HCT116 (cell line): ENCODE results near the gene ARHGAP45. TPM values are rescaled to one million over a fixed set of nuclear protein-coding genes. Genes with fewer than 3 reads are reported as not detected.
"Not testable (repeated sequence)": the region's sequence is repeated elsewhere in the genome, so short reads cannot be mapped to it uniquely, and the experiment has no call there.

Source experiments
- ATAC-seq: fragments of 200-7000 bp; cut with Tn5 transposase; 2 replicates; pipeline ENCODE4 v1.9.1; 2020; ENCODE audit warnings: mild to moderate bottlenecking, moderate library complexity
- BruUV-seq: library from RNA; stranded (reverse); fragments of 400-500 nt; replicated peaks from 2 replicates; lab custom pipeline; 2021; lab: Mats Ljungman, UMichigan
- CTCF ChIA-PET: fragments of 300-600 bp; sonication (Branson Sonifier 250); formaldehyde crosslinking; loops from one replicate; lab custom pipeline; 2021; ENCODE audit warnings: antibody characterized with exemption; lab: Charles Lee
- POLR2A ChIA-PET: fragments of 300-600, 350-600 bp; sonication (Branson Sonifier 250); formaldehyde crosslinking; loops from one replicate; lab custom pipeline; 2021; ENCODE audit warnings: antibody characterized with exemption; lab: Charles Lee
- RAD21 ChIA-PET, 2 experiments: fragments of 300-600 bp; sonication (Branson Sonifier 250); formaldehyde crosslinking; loops; one replicate each; lab custom pipeline; 2023; ENCODE audit warnings: low total read pairs in 2 of 2; ENCODE audit not compliant: uncharacterized antibody in 2 of 2, unreplicated experiment in 2 of 2, low non-redundant PET in 1 of 2; lab: Charles Lee
- DNase-seq: peaks from one replicate; pipeline ENCODE4 v3.0.0-alpha.2; 2010; ENCODE audit warnings: low read depth, low spot score
- H2AFZ ChIP-seq: fragments of 200-600 bp; shearing (Covaris generic), sonication (generic); 2 replicates; pipeline ENCODE4 v1.6.1; 2017; ENCODE audit warnings: low read depth, mixed run types, mixed read lengths, antibody characterized with exemption, low read length; ENCODE audit not compliant: poor library complexity, severe bottlenecking
- H3K27ac ChIP-seq: 2 replicates; pipeline ENCODE4 v1.5.1; 2012; ENCODE audit warnings: low read depth, low read length
- H3K27me3 ChIP-seq: fragments of 200-600 bp; sonication (generic); 2 replicates; pipeline ENCODE4 v1.6.1; 2016; ENCODE audit warnings: mixed run types, low read length, mixed read lengths; ENCODE audit not compliant: insufficient read depth
- H3K36me3 ChIP-seq, 2 experiments: fragments of 200-500 bp in 1 of 2; fragments of 200-600 bp in 1 of 2; sonication (Bioruptor generic) in 1 of 2; sonication (generic) in 1 of 2; 2 replicates each; pipeline versions ENCODE4 v1.5.1 to v1.6.1; 2014 to 2016; ENCODE audit warnings: low read length in 2 of 2, inconsistent platforms in 1 of 2, mixed read lengths in 1 of 2, mixed run types in 1 of 2; ENCODE audit not compliant: insufficient read depth in 2 of 2, control insufficient read depth in 1 of 2
- H3K4me1 ChIP-seq, 2 experiments: fragments of 200-600 bp in 1 of 2; sonication (generic) in 1 of 2; 2 replicates each; pipeline versions ENCODE4 v1.5.1 to v1.6.1; 2012 to 2017; ENCODE audit warnings: low read length in 2 of 2, inconsistent platforms in 1 of 2, mild to moderate bottlenecking in 1 of 2, mixed read lengths in 1 of 2, mixed run types in 1 of 2, moderate library complexity in 1 of 2; ENCODE audit not compliant: insufficient read depth in 2 of 2, control insufficient read depth in 1 of 2
- H3K4me2 ChIP-seq: fragments of 200-600 bp; sonication (generic); 2 replicates; pipeline ENCODE4 v1.6.1; 2017; ENCODE audit warnings: mixed run types, low read length, mixed read lengths
- H3K4me3 ChIP-seq, 2 experiments: fragments of 200-600 bp in 1 of 2; sonication (generic) in 1 of 2; replicated peaks in 1 of 2; 2 replicates each; pipeline ENCODE4 v1.5.1; 2011 to 2016; ENCODE audit warnings: low read length in 2 of 2, control low read depth in 1 of 2, low read depth in 1 of 2, mild to moderate bottlenecking in 1 of 2, mixed read lengths in 1 of 2, mixed run types in 1 of 2
- H3K79me2 ChIP-seq: fragments of 200-600 bp; sonication (generic); 2 replicates; pipeline ENCODE4 v1.6.1; 2017; ENCODE audit warnings: mild to moderate bottlenecking, mixed run types, low read length, moderate library complexity, mixed read lengths; ENCODE audit not compliant: insufficient read depth
- H3K9ac ChIP-seq: fragments of 200-600 bp; sonication (generic); 2 replicates; pipeline ENCODE4 v1.6.1; 2016; ENCODE audit warnings: low read length, mixed read lengths
- H3K9me2 ChIP-seq: fragments of 200-600 bp; sonication (generic), shearing (Covaris generic); 2 replicates; pipeline ENCODE4 v1.6.1; 2017; ENCODE audit warnings: mixed run types, mild to moderate bottlenecking, moderate library complexity; ENCODE audit not compliant: insufficient read depth
- H3K9me3 ChIP-seq, 2 experiments: fragments of 200-500 bp in 1 of 2; fragments of 200-600 bp in 1 of 2; sonication (Bioruptor generic) in 1 of 2; sonication (generic) in 1 of 2; 2 replicates each; pipeline ENCODE4 v1.6.1; 2014 to 2017; ENCODE audit warnings: low read length in 2 of 2, mixed read lengths in 2 of 2, inconsistent platforms in 1 of 2, low read depth in 1 of 2, mild to moderate bottlenecking in 1 of 2, mixed run types in 1 of 2, moderate library complexity in 1 of 2; ENCODE audit not compliant: control insufficient read depth in 1 of 2, insufficient read depth in 1 of 2
- H4K20me1 ChIP-seq: fragments of 200-600 bp; sonication (generic), shearing (Covaris generic); 2 replicates; pipeline ENCODE4 v1.6.1; 2017; ENCODE audit warnings: mixed run types, mild to moderate bottlenecking, moderate library complexity; ENCODE audit not compliant: insufficient read depth
- EZH2phosphoT487 ChIP-seq: fragments of 200-600 bp; IDR thresholded peaks from 2 replicates; pipeline ENCODE4 v1.6.1; 2018; ENCODE audit warnings: antibody characterized with exemption, borderline replicate concordance
- SRF ChIP-seq: IDR thresholded peaks from 2 replicates; pipeline ENCODE4 v1.6.1; 2012; ENCODE audit warnings: low read depth
- intact Hi-C: fragments of 100-400 bp; cut with micrococcal nuclease; formaldehyde crosslinking; loops from 2 replicates; pipeline ENCODE4 v1.10.0; 2022
- total RNA-seq: library from RNA; stranded (reverse); gene quantifications from one replicate; pipeline ENCODE4 v1.2.1, GENCODE V29; 2021; ENCODE audit not compliant: unreplicated experiment

The ARHGAP45 gene
- total RNA-seq, 1 experiment from 2014 or later: 30.4 TPM

- H3K4me3 ChIP-seq, POLR2A ChIA-PET, H3K9ac ChIP-seq, DNase-seq, BruUV-seq, H4K20me1 ChIP-seq, H3K4me2 ChIP-seq, H3K27ac ChIP-seq, CTCF ChIA-PET, RAD21 ChIA-PET, H3K9me2 ChIP-seq, H2AFZ ChIP-seq, H3K27me3 ChIP-seq, ATAC-seq, H3K9me3 ChIP-seq, H3K79me2 ChIP-seq: not testable (repeated sequence)
- intact Hi-C loops: loop anchor here (5.0 kb wide), 1 partner anchor 78 kb away; no protein-coding TSS in a partner anchor
- Histone ChIP-seq H3K4me1 (peaks cover 16 to 25% of the 10 kb centered on the region in 2 experiments), H3K36me3 (peaks cover 1 to 13% of the 10 kb centered on the region in 2 experiments; a peak in 3 of 4 replicates)
These were observed 47.8 kb downstream of the ARHGAP45 start for GRCh38 chr19:1114728-1115127.

- Histone ChIP-seq H2AFZ (no peak overlapping the region), H3K4me2 (no peak overlapping the region), H4K20me1 (no peaks in the 10 kb centered on the region), H3K9me3 (no peaks in the 10 kb centered on the region), H3K4me1 (peaks cover 16 to 25% of the 10 kb centered on the region in 2 experiments), H3K36me3 (peaks cover 3 to 24% of the 10 kb centered on the region in 2 experiments; a peak in 3 of 4 replicates), H3K9ac (no peak overlapping the region), H3K27me3 (no peaks in the 10 kb centered on the region), H3K4me3 (no peak overlapping the region), H3K79me2 (no peaks in the 10 kb centered on the region), H3K9me2 (no peaks in the 10 kb centered on the region), H3K27ac (no peak overlapping the region)
- ATAC-seq (no peak), DNase-seq (no peak)
- ChIA-PET CTCF (no interaction called here), RAD21 (no interaction called here), POLR2A (no interaction called here)
- BruUV-seq: no TSS peak
- intact Hi-C loops: no loop called here
- TF ChIP-seq SRF (no peak), EZH2phosphoT487 (no peak)
These were observed 48.9 kb downstream of the ARHGAP45 start for GRCh38 chr19:1115646-1116420.
